ENCODE data around the gene STK39.

- TF ChIP-seq CTCF (IDR thresholded peaks at IDR 0.05) = no peak
- TF ChIP-seq POLR2A (IDR thresholded peaks at IDR 0.05) = no peak
- TF ChIP-seq POLR2AphosphoS5 (IDR thresholded peaks at IDR 0.05) = no peak
- no peak for TF ChIP-seq EP300 (IDR thresholded peaks at IDR 0.05)
These were observed 267.0 kb downstream of the STK39 start for GRCh38 chr2:167980439-167980838.
